Left ventricle myocardium inferior (tissue), 1 donor: ENCODE data around the gene FAT3. TPM values are rescaled to one million over a fixed set of nuclear protein-coding genes. Genes with fewer than 3 reads are reported as not detected.

Experiments
- DNase-seq: peaks from one replicate; pipeline ENCODE4 v3.0.0-alpha.2; 2020
- H3K27ac ChIP-seq: fragments of 200-600 bp; replicated peaks from 2 replicates; pipeline ENCODE4 v1.8.0; 2021
- H3K27me3 ChIP-seq: fragments of 200-600 bp; 2 replicates; pipeline ENCODE4 v1.8.0; 2021; ENCODE audit warnings: low read depth
- H3K36me3 ChIP-seq: fragments of 200-600 bp; 2 replicates; pipeline ENCODE4 v1.8.0; 2021
- H3K4me1 ChIP-seq: fragments of 200-600 bp; 2 replicates; pipeline ENCODE4 v1.8.0; 2021
- H3K4me3 ChIP-seq: fragments of 200-600 bp; 2 replicates; pipeline ENCODE4 v1.8.0; 2021; ENCODE audit warnings: mild to moderate bottlenecking, moderate library complexity
- H3K9me3 ChIP-seq: fragments of 200-600 bp; replicated peaks from 2 replicates; pipeline ENCODE4 v1.8.0; 2021
- intact Hi-C: fragments of 100-400 bp; cut with micrococcal nuclease; formaldehyde crosslinking; loops from one replicate; pipeline ENCODE4 v1.11.0; 2022
- total RNA-seq: library from RNA; stranded (reverse); fragmentation: NEBNext Ultra II Directional; extraction: Animal tissue kit (Norgen Biotek cat#: 25700); gene quantifications from one replicate; pipeline ENCODE4 v1.2.1, GENCODE V29; 2021
- TF ChIP-seq, protein P1 (sequence below): fragments of 200-600 bp; IDR thresholded peaks from 2 replicates; pipeline ENCODE4 v1.8.0; 2021; ENCODE audit warnings: antibody characterized with exemption, mild to moderate bottlenecking, borderline replicate concordance
- donor health status: DM: no; HTN: yes; CAD: no; lungs with severe emphysema.

Gene FAT3
- total RNA-seq, 1 donor from 2014 or later, result 0.33 TPM

DNA sequence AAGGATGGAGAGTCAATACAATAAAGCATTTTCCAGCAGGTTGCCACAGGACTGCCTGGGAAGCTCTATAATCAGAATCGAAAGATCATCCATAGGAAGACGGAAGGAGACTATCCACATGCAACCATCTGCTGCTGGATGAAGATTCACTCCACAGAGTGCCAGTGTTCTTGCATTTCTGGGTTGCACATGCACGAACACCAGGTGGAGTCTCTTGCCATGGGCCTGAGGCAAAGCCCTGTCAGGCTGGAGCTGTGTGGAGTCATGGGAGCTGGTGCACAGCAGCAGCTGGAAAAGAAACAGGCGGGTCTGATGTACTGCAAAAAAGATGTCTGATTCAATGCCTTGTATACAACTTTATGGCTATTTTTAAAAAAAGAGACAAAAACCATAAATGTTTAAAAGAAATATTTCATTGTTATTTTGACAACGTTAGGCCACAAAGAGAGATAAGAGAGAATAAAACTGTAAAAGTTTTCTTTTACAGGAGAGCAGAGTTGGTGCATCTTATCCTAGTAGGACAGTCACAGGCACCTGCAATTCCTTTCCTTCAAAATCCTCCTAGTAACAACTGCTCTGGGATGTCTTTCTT, 12.9 kb upstream of the FAT3 start:
- no peaks in the 10 kb centered on the region for H3K9me3 ChIP-seq
- H3K27ac ChIP-seq, result no peak overlapping the region
- intact Hi-C loops, result no loop called here
- no peak overlapping the region for H3K4me3 ChIP-seq
- H3K36me3 ChIP-seq, result no peaks in the 10 kb centered on the region
- TF ChIP-seq, protein P1, sequence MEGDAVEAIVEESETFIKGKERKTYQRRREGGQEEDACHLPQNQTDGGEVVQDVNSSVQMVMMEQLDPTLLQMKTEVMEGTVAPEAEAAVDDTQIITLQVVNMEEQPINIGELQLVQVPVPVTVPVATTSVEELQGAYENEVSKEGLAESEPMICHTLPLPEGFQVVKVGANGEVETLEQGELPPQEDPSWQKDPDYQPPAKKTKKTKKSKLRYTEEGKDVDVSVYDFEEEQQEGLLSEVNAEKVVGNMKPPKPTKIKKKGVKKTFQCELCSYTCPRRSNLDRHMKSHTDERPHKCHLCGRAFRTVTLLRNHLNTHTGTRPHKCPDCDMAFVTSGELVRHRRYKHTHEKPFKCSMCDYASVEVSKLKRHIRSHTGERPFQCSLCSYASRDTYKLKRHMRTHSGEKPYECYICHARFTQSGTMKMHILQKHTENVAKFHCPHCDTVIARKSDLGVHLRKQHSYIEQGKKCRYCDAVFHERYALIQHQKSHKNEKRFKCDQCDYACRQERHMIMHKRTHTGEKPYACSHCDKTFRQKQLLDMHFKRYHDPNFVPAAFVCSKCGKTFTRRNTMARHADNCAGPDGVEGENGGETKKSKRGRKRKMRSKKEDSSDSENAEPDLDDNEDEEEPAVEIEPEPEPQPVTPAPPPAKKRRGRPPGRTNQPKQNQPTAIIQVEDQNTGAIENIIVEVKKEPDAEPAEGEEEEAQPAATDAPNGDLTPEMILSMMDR, result peak; percentile 58
- no peak for DNase-seq
- peaks cover 20% of the 10 kb centered on the region for H3K27me3 ChIP-seq
- H3K4me1 ChIP-seq, result no peaks in the 10 kb centered on the region

DNA sequence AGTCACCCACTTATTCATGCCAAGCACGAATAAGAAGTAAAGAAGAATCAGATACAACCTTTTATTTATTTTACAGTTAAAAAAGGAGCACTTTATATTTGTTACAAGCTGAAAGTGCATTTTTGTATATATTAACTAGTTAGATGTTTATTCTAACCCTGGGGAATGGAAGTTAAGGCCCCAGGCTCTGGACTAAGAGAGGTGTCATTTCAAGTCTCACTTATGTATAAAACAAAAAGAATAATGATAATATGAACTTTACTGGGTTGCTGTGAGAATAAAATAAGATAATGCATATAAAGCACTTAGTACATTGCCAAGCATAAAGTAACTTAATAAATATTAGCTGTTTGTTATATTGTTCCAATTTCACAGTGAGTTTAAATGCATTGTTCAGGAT, 12.1 kb upstream of the FAT3 start:
- Histone ChIP-seq H3K9me3 (no peaks in the 10 kb centered on the region), H3K4me1 (no peaks in the 10 kb centered on the region), H3K36me3 (no peaks in the 10 kb centered on the region), H3K27me3 (peaks cover 29% of the 10 kb centered on the region), H3K27ac (no peak overlapping the region), H3K4me3 (no peak overlapping the region)
- no peak for DNase-seq
- TF ChIP-seq, protein P1, result no peak
- intact Hi-C loops, result no loop called here

DNA sequence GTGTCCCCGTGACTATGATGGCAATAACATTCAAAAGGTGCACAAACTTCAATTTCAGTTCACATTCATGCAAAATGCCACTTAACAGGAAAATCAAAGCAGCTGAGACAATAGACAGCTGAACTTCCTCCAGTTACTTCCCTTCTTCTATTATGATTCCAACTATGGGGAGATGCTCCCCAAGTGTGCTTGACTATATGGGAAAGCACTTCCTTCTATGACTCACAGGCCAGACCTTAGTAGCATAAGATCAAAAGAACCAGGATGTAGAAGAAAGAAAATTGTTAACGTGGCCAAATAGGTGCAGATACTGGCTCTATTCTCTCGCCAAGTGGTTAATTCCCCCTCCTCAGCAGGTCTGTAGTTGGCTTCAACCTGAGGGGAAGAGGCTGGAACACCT, 7.8 kb upstream of the FAT3 start:
- Histone ChIP-seq H3K27ac (no peak overlapping the region), H3K4me1 (no peaks in the 10 kb centered on the region), H3K27me3 (peaks cover 65% of the 10 kb centered on the region), H3K4me3 (no peak overlapping the region), H3K36me3 (no peaks in the 10 kb centered on the region), H3K9me3 (no peaks in the 10 kb centered on the region)
- no peak for DNase-seq
- TF ChIP-seq, protein P1, result no peak
- intact Hi-C loops, result no loop called here

DNA sequence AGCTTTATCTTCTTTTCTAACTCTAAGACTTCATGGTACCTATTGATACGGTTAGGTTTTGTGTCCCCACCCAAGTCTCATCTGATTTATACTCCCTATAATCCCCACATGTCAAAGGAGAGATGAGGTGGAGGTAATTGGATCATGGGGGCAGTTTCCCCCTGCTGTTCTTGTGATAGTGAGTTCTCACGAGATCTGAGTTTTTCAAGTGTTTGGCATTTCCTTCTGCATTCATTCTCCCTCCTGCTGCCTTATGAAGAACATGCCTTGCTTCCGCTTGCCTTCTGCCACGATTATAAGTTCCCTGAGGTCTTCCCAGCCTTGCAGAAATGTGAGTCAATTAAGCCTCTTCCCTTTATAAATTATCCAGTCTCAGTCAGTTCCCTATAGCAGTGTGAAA, 5.1 kb upstream of the FAT3 start:
- intact Hi-C loops, result no loop called here
- TF ChIP-seq, protein P1, result no peak
- H3K4me1 ChIP-seq, result peaks cover 6% of the 10 kb centered on the region
- no peaks in the 10 kb centered on the region for H3K9me3 ChIP-seq
- no peak overlapping the region for H3K27ac ChIP-seq
- no peak overlapping the region for H3K4me3 ChIP-seq
- H3K27me3 ChIP-seq, result peaks cover 91% of the 10 kb centered on the region
- H3K36me3 ChIP-seq, result no peaks in the 10 kb centered on the region
- no peak for DNase-seq

DNA sequence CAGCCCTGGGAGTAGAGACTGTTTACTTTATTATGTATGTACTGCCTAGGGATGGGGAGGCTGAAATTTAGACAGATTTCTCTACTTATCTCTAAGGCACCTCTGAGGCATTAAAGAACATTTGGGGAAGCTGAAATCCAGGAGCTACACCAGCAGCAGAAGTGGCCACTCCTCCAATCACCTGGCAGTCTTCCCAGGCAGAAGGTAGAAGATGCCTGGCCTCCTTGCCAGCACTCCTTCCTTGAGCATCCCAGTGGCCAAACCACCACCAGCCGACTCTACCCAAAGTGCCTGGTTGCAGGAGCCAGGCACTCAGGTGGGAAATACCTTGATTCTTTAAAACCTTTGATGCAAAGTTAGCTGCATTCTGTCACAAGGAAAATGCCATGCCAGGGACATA, 1.9 kb upstream of the FAT3 start:
- TF ChIP-seq, protein P1, result no peak
- H3K27ac ChIP-seq, result no peak overlapping the region
- no peaks in the 10 kb centered on the region for H3K36me3 ChIP-seq
- H3K4me3 ChIP-seq, result no peak overlapping the region
- intact Hi-C loops, result no loop called here
- peaks cover 35% of the 10 kb centered on the region for H3K4me1 ChIP-seq
- H3K9me3 ChIP-seq, result no peaks in the 10 kb centered on the region
- H3K27me3 ChIP-seq, result peaks cover 99% of the 10 kb centered on the region
- no peak for DNase-seq
